AG08396 (cell line): ENCODE data around the gene CENPK.
"Not testable (repeated sequence)": the region's sequence is repeated elsewhere in the genome, so short reads cannot be mapped to it uniquely, and the experiment has no call there.

ENCODE experiments used
- DNase-seq: peaks from one replicate; pipeline ENCODE4 v3.0.0; 2012; ENCODE audit warnings: low spot score, mixed read lengths

Gene CENPK

DNA sequence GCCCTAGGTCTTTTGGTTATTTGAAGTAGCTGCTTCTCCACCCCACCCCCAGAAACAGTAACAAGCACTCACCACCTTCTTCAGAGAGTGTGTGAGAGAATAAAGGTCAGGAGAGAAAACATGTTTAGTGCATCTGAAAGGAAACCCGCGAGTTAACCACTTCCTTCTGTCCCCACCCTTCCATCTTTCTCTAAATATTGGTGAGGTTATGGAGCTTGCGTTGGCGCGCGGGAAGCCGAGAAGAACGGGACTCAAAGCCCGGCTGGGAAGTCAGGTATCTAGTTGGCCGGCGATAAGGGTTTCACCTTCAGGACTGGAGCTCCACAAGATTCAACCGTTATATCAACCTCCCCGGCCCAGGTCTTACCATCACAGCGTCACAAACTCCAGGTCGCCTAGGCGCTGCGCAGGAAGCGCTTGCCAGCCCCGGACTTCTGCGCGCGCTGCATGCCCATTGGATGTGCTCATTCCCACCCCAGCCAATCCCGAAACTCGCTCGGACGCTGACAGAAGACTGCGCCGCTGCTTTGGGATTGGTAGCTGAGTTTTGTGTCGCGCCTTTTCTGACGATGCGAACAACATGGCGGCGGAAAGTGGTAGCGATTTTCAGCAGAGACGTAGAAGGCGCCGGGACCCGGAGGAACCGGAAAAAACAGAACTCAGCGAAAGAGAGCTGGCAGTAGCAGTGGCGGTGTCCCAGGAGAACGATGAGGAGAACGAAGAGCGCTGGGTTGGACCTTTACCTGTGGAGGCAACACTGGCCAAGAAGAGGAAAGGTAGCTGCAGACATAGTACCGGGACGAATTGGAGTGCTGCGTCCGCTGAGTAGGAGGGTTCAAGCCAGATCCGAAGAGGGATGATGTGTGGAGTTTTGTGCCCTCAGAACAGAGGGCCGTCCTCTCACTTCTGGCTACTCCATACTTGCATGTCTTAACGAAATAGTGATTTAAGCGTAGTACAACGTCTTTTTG lies at the start of gene CENPK, which contains the start of gene PPWD1:
CENPK (minus strand) TSS at position 438 of the 971 bp plus-strand sequence. CDS start 8,261 bp downstream, outside the sequence.
PPWD1 (plus strand) TSS at position 566 of the 971 bp plus-strand sequence; CDS start at position 581, 15 bp downstream.
- DNase-seq = peak; percentile 93

DNA sequence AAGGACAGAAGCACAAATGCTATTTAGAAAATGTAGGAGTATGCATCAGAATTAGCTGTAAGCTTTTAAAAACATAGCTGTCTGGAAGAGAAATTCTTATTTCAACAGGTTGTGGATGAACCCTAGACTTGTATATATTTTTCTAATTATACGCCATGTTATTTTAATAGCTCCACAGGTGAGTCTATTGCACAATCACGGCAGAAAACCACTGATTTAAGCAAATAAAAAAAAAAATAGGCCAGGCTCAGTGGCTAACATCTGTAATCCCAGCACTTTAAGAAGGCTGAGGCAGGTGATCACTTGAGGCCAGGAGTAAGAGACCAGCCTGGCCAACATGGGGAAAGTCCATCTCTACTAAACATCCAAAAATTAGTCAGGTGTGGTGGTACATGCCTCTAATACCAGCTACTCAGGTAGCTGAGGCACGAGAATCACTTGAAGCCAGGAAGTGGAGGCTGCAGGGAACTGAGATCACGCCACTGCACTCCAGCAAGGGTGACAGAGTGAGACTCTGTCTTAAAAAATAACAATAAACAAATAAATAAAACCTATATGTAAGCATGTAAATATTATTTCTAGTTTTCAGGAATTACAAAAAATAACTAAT lies 49.4 kb upstream of the CENPK start:
- DNase-seq = no peak

DNA sequence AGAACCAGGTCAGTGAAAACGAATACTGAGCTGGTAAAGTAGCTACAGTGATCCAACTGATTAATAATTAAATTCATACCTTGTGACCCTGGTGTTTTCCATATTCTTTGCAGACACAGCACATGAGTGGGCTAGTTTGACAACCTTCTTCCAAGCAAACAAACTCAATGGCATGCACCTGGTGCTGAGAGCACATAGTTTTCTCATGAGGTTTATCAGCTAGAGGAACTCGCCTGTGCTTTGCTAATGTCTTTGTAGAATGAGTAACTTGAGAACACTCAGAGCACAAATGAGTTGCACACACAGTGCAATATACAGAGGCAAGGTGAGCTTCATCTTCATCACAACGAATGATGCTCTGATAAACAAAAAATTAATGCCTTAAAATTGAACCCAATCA lies 48.6 kb upstream of the CENPK start:
- DNase-seq = no peak

GRCh38 chr5:65601761-65602160 lies 38.8 kb upstream of the CENPK start:
- not testable (repeated sequence) for DNase-seq

GRCh38 chr5:65588694-65589093 lies 25.7 kb upstream of the CENPK start:
- DNase-seq = no peak

DNA sequence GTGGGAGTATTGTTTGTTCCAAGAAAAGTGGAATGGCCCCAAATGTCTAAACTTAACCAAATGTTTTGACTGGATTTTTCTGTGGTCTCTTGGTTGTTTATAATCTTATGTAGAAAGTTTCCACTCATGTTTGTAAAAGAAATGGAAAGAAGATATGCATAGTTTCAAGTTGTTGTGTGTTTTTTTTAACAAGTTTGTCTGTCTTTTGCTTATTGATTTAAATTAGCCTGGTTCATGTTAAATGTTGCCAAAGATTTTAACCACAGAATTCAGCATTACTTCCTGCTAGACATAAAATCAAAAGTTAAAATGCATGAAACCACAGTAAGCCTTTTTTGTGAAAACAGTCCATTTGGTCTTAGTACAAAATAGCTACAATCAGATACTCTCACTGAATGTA lies 14.2 kb upstream of the CENPK start:
- DNase-seq = no peak

DNA sequence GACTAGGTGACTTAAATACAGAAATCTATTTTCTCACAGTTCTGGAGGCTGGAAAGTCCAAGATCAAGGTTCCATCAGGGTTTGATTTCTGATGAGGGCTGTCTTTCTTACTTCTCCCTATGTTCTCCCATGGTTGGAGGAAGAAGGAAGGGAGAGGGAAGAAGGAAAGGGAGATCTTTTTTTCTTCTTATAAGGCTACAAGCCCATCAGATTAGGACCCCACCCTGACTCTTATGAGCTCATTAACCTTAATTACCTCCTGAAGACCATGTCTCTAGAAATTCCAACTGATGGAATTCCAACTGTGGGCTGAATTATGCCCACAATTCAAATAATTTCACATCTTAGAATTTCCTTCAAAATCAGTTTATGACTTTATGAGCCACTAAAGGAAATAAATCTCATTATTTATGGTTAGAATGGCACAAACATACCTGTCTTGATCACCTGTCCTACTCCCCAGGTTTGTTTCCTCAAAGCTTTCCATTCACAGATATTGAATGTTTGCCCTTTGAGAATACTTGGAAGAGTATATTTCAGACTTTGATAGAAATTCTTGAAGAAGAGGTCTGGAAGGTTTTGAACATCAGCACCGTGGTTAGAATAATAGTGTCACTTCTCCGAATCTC lies 7.7 kb upstream of the CENPK start:
- DNase-seq = no peak

DNA sequence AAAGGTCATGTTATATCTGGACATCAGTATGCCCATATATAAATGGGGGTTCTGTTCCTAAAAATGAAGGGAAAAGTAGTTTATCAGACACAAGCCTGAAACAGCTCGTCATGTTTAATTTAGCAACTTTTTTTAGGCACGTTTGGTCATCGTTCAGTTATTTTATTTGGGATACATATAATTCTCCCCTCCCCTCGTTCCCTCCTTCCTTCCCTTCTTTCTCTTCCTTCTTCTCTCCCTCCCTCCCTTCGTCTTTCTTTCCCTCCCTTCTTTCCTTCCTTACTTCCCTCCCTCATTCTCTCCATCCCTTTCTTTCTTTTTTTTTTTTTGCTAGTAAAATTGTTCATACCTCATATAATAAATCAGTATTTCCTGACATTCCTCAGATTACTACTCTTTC lies 3.5 kb upstream of the CENPK start:
- no peak for DNase-seq

DNA sequence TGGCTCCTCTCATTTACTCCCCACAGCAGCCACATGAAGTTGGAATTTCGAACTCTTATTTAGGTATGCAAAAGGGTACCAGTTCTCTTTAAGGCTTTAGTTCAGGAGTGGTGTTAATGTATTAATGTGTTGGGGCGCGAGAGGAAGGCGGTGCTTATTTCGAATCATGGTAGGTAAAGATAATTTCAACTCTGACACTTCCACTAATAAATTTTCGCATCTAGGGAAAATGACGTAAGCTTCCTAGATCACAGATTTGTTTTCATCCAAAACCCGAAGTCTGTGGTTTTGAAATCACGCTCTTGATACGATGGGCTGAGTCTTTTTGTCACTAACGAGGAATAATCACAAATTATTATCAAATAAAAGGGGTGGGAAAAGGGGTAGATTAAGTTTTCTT lies 809 bp upstream of the CENPK start:
- DNase-seq = no peak

DNA sequence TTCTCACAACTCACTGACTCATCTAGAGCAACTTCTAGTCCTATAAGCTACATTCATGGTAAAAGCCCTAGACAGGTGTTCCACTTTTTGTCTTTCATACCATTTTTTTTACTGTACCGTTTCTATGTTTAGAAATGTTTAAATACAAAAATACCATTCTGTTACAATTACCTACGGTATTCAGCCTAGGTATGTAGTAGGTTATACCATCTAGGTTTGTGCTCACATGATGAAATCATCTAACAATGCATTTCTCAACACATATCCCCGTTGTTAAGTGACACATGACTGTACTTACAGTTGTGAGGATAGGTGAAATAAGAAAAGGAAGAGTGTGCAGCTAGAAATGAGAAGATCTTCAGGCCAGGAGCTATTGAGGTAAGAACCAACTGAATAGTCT lies 6.2 kb downstream of the CENPK start:
- no peak for DNase-seq

GRCh38 chr5:65556181-65556580 lies 6.8 kb downstream of the CENPK start:
- DNase-seq = no peak

GRCh38 chr5:65555287-65555686 lies 7.7 kb downstream of the CENPK start:
- DNase-seq = no peak

- DNase-seq = no peak
Measured at GRCh38 chr5:65553941-65554340, 9.0 kb downstream of the CENPK start.

DNA sequence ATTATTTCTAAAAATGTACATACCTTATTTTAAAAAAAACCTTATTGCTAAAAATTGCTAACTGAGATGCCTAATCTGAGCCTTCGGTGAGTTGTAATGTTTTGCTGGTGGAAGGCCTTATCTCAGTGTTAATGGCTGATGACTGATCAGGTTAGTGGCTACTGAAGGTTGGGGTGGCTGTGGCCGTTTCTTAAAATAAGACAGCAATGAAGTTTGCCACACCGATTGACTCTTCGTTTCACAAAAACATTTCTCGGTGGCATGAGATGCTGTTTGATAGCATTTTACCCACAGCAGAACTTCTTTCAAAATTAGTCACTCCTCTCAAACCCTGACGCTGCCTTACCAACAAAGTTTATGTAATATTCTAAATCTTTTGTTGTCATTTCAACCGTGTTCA lies 14.7 kb downstream of the CENPK start:
- DNase-seq = no peak

GRCh38 chr5:65546141-65546540 lies 16.8 kb downstream of the CENPK start:
- no peak for DNase-seq

GRCh38 chr5:65544473-65544872 lies 18.5 kb downstream of the CENPK start:
- DNase-seq = no peak

DNA sequence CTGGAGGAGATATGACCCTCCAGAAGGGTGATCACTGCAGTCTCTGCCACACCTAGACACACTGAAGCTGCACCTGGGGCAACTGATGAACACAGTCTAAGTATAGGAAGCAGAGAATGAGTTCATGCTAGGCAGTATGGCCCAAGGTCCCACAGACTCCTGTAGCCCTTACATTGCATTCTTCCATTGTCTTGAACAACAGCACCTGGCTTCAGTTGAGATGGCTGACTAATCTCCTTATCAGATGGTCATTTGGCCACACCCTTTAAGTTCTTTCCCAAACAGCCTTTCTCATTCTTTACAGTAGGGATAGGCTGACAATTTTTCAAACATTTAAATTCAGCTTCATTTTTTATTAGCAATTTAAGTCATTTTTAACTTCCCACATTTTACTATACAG lies 23.1 kb downstream of the CENPK start:
- DNase-seq = no peak

GRCh38 chr5:65535529-65535987 lies 27.4 kb downstream of the CENPK start:
- DNase-seq = no peak

DNA sequence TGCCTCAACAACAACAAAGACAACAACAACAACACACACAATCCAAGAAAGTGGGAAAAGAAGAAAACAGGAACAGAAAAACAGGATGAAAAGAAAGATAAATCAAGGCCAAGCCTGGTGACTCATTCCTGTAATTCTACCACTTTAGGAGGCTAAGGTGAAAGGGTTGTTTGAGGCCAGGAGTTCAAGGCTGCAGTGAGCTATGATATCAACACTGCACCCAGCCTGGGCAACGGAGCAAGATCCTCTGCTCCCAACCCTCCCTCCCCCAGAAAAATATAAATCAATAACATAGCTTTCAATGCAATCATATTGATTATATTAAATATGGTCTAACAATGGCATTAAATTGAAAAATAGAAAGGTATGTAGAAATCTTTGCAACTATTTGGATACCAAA lies 32.1 kb downstream of the CENPK start:
- no peak for DNase-seq

DNA sequence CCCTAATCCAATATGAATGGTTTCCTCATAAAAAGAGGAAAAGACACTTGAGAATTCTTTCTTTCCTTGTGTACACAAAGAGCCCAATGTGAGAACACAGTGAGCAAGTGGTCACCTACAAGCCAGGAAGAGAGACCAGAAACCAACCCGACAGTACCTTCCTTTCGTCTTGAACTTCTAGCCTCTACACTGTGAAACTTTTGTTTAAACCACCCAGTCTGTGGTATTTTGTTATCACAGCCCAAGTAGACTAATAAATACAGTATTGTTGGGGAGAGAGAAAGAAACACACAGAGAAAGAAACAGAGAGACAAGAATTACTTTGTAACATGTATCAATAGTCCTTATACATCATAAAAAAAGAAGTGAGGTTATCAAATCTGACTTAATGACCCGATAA lies 37.2 kb downstream of the CENPK start:
- no peak for DNase-seq

DNA sequence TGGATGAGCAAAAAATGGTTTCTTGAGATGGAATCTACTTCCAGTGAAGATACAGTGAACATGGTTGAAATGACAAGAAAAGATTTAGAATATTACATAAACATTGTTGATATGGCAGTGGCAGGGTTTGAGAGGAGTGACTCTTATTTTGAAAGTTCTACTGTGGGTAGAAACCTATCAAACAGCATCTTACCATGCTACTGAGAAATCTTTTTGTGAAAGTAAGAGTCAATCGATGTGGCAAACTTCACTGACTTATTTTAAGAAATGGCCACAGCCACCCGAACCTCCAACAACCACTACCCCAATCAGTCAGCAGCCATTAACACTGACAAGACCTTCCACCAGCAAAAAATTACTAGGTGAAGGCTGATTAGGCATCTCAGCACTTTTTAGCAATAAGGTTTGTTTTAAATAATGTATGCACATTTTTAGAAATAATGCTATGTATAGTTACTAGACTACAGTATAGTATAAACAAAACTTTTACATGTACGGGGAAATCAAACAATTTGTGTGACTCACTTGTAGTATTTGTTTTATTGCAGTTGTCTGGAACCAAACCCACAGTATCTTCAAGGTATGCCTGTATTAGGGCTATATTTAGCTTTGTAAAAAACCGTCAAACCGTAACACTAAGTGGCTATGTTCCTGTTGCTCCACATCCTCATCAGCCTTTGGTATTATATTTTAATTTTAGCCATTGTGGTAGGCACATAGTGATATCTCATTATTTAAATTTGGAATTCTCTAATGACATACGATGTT lies 50.6 kb downstream of the CENPK start:
- no peak for DNase-seq

GRCh38 chr5:65508978-65509377 lies 54.0 kb downstream of the CENPK start:
- DNase-seq = no peak
